Measurements from ENCODE around the gene RAP2A.

The RAP2A gene

DNA sequence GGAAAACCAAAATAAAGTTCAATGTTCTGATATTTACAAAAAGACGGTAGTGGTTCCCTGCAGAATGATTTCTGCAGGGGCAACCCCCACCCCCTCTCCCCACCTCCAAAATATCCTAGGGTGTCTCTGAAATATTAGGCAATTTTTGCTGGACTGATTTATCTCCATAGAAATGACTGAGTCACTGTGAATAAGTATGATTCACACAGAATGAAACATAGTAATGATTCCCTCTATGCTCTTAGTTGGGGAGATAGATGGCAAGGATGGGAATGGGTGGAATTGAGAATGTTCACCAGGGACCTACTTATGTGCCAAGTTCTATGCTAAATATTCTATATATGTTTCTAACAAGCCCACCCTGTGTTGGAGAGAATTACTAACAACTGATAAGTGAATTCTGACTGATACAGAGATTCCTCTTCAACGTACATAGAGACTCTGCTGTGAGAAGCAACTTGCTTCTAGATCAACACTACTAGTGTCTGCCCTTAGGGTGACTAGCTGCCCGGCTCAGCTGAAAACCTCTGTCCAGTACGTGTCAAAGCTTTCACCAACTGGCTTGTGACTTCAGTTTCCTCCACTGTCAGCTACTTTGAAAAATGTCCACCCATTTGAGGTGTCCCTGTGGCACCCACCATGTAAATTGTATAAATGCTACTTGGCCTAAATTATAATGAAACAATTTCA is 38.4 kb upstream of the RAP2A start:
- WGBS (ENCODE audit: insufficient coverage, insufficient read length) = no CpG with 5 or more reads among the region's 4 CpGs
- Histone ChIP-seq H3K9me3 (ENCODE audit: control insufficient read depth, insufficient read depth, low read length) (no peaks in the 10 kb centered on the region), H3K27me3 (ENCODE audit: control insufficient read depth, insufficient read depth, low read length) (no peaks in the 10 kb centered on the region), H3K4me1 (ENCODE audit: control insufficient read depth, insufficient read depth, low read length) (no peaks in the 10 kb centered on the region), H3K4me3 (ENCODE audit: low read length) (no peak overlapping the region), H3K36me3 (ENCODE audit: control insufficient read depth, insufficient read depth, low read length) (no peaks in the 10 kb centered on the region), H3K27ac (ENCODE audit: low read length) (no peak overlapping the region)
- DNase-seq (ENCODE audit: low read depth, low spot score) = no peak

DNA sequence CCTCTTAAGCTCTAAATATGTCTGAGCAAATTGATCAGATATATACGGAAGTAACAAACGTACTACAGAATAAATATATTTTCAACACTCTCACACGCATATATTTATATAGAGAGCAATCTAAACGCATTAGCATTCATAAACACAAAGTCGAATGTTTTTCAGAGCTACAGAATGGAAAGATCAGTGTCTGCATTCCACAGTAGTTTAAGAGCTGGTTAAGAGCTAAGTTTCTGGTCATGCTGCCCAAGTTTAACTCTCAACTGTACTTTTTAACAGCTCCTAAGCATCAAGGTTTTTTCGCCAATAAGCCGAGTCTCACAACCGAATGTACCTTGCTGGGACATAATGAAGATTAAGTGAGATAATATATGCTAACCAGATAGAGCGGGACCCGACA is 36.7 kb upstream of the RAP2A start:
- 100% methylated on average over 2 of the region's 10 CpGs for WGBS (ENCODE audit: insufficient coverage, insufficient read length)
- H3K27ac ChIP-seq (ENCODE audit: low read length) = no peak overlapping the region
- H3K36me3 ChIP-seq (ENCODE audit: control insufficient read depth, insufficient read depth, low read length) = no peaks in the 10 kb centered on the region
- no peak overlapping the region for H3K4me3 ChIP-seq (ENCODE audit: low read length)
- DNase-seq (ENCODE audit: low read depth, low spot score) = no peak
- H3K27me3 ChIP-seq (ENCODE audit: control insufficient read depth, insufficient read depth, low read length) = no peaks in the 10 kb centered on the region
- H3K4me1 ChIP-seq (ENCODE audit: control insufficient read depth, insufficient read depth, low read length) = no peaks in the 10 kb centered on the region
- H3K9me3 ChIP-seq (ENCODE audit: control insufficient read depth, insufficient read depth, low read length) = no peaks in the 10 kb centered on the region

DNA sequence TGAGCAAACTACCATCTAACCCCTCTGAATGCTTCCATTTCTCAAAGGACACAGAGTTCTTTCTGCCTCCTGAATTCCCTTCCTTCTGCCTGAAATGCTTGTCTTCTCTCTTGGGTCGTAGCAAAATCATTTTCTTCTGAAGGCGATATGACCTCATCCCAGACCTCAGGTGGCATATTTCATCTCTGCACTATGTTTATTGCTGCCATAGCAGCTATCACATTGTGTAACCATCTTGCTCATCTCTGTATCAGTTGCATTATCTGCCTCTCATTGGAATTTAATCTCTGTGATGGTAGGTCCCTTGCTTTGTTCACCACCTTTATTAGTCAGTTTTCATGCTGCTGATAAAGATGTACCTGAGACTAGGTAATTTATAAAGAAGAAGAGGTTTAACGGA is 32.5 kb upstream of the RAP2A start:
- no peak for DNase-seq (ENCODE audit: low read depth, low spot score)
- no peaks in the 10 kb centered on the region for H3K4me1 ChIP-seq (ENCODE audit: control insufficient read depth, insufficient read depth, low read length)
- no peak overlapping the region for H3K27ac ChIP-seq (ENCODE audit: low read length)
- H3K27me3 ChIP-seq (ENCODE audit: control insufficient read depth, insufficient read depth, low read length) = no peaks in the 10 kb centered on the region
- H3K9me3 ChIP-seq (ENCODE audit: control insufficient read depth, insufficient read depth, low read length) = no peaks in the 10 kb centered on the region
- no CpG with 5 or more reads among the region's 3 CpGs for WGBS (ENCODE audit: insufficient coverage, insufficient read length)
- H3K4me3 ChIP-seq (ENCODE audit: low read length) = no peak overlapping the region
- no peaks in the 10 kb centered on the region for H3K36me3 ChIP-seq (ENCODE audit: control insufficient read depth, insufficient read depth, low read length)

DNA sequence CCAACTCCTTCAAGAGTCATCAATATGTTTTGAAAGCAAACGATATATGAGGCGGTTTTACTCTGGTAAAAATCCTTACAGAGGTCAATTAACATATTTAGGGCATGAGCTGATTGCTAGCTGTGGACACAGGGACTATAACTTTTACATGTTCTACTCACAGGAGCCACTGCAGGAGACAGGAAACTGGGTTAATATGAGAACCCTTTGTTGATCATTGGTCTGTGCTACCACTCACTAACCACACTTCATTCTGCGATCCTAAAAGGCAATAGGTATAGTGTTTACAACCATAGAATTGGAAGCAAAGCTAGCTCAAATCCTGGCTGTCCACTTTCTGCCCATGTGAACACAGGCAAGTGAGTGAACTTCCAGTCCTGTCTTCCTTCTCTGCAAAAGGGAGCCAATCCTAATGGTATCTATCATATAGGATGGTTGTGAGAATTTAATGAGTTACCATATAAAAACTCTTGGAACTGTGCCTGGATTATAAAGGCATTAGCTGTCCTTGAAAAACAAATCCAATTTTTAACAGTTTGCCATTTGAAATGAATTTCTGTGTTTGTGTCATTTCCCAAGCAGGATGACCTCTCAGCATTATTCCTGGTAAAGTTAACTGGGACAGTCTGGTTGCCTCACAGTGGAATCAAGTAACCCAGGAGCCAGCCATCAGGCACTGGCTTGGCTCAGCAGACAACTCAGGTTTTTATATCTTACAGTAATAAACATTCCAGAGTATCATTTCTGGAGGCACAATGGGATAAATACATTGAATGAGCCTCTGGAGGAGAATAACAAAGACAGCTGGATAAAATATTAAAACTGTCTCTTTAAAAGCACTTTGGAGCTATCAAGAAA is 29.8 kb upstream of the RAP2A start:
- Histone ChIP-seq H3K27me3 (ENCODE audit: control insufficient read depth, insufficient read depth, low read length) (no peaks in the 10 kb centered on the region), H3K36me3 (ENCODE audit: control insufficient read depth, insufficient read depth, low read length) (no peaks in the 10 kb centered on the region), H3K27ac (ENCODE audit: low read length) (no peak overlapping the region), H3K4me1 (ENCODE audit: control insufficient read depth, insufficient read depth, low read length) (no peaks in the 10 kb centered on the region), H3K9me3 (ENCODE audit: control insufficient read depth, insufficient read depth, low read length) (no peaks in the 10 kb centered on the region), H3K4me3 (ENCODE audit: low read length) (no peak overlapping the region)
- no CpG with 5 or more reads among the region's 3 CpGs for WGBS (ENCODE audit: insufficient coverage, insufficient read length)
- no peak for DNase-seq (ENCODE audit: low read depth, low spot score)

DNA sequence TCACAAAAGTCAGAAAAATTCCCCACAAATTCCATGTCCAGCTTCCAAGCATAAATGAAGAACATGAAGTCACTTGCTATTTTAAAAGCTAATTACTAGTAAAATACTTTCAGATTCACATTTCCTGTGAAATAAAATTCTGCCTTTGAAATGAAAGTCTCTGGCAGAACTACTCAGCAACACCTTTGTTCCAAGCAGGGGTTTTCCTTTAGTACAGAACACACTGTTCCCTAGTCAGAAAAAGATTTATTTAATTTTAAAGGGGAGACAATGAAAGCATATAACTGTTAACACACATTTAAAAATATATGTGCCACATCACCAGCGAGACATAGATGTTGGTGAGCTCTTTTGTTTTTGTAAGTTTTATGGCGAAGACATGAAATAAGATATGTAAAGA is 26.4 kb upstream of the RAP2A start:
- Histone ChIP-seq H3K4me1 (ENCODE audit: control insufficient read depth, insufficient read depth, low read length) (no peaks in the 10 kb centered on the region), H3K9me3 (ENCODE audit: control insufficient read depth, insufficient read depth, low read length) (no peaks in the 10 kb centered on the region)

DNA sequence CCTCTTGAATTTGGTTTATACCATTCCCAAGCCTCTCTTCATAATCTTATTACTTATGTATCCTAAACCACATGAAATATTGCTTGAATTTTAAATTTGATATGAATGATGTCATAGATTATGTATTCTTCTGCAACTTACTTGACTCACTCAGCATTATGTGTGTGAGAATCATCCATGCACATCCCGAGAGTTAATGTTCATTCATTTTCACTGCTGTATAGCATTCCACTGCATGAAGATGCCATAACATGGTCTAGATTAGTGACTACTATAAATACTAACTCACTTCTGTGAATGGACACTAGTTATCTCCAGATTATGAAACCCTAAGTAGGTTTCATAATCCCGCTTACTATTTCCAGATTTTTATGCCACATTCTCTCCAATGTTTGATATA is 25.0 kb upstream of the RAP2A start:
- H3K27ac ChIP-seq (ENCODE audit: low read length) = no peak overlapping the region
- no peak overlapping the region for H3K4me3 ChIP-seq (ENCODE audit: low read length)
- DNase-seq (ENCODE audit: low read depth, low spot score) = no peak
- no peaks in the 10 kb centered on the region for H3K27me3 ChIP-seq (ENCODE audit: control insufficient read depth, insufficient read depth, low read length)
- no peaks in the 10 kb centered on the region for H3K4me1 ChIP-seq (ENCODE audit: control insufficient read depth, insufficient read depth, low read length)
- H3K9me3 ChIP-seq (ENCODE audit: control insufficient read depth, insufficient read depth, low read length) = no peaks in the 10 kb centered on the region
- no peaks in the 10 kb centered on the region for H3K36me3 ChIP-seq (ENCODE audit: control insufficient read depth, insufficient read depth, low read length)
- no CpG with 5 or more reads among the region's 2 CpGs for WGBS (ENCODE audit: insufficient coverage, insufficient read length)

More for the DNA sequence above, 26.4 kb upstream of the RAP2A start:
- no peak for DNase-seq (ENCODE audit: low read depth, low spot score)
- no peaks in the 10 kb centered on the region for H3K36me3 ChIP-seq (ENCODE audit: control insufficient read depth, insufficient read depth, low read length)
- no peaks in the 10 kb centered on the region for H3K27me3 ChIP-seq (ENCODE audit: control insufficient read depth, insufficient read depth, low read length)
- no peak overlapping the region for H3K4me3 ChIP-seq (ENCODE audit: low read length)
- no CpG with 5 or more reads among the region's 2 CpGs for WGBS (ENCODE audit: insufficient coverage, insufficient read length)
- H3K27ac ChIP-seq (ENCODE audit: low read length) = no peak overlapping the region

DNA sequence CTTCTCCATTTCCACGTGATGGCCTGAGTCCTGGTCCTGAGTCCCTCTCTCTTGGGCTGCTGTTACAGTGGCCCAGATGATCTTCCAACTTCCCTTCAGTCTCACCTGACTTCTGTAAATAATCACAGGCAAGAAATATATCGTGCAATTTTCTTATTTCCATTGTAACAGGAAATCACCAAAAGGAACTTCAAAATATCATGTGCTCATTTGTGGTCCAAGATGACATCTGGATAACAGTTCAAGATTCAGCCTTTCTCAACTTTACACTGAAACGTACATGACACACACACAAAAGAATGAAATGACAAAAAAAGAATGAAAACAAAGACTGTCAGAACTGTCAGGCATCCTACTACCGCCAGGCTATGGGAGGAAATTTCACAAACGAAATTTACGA is 22.0 kb upstream of the RAP2A start:
- no peak overlapping the region for H3K27ac ChIP-seq (ENCODE audit: low read length)
- no CpG with 5 or more reads among the region's 6 CpGs for WGBS (ENCODE audit: insufficient coverage, insufficient read length)
- no peaks in the 10 kb centered on the region for H3K4me1 ChIP-seq (ENCODE audit: control insufficient read depth, insufficient read depth, low read length)
- no peaks in the 10 kb centered on the region for H3K36me3 ChIP-seq (ENCODE audit: control insufficient read depth, insufficient read depth, low read length)
- no peak for DNase-seq (ENCODE audit: low read depth, low spot score)
- no peak overlapping the region for H3K4me3 ChIP-seq (ENCODE audit: low read length)
- no peaks in the 10 kb centered on the region for H3K9me3 ChIP-seq (ENCODE audit: control insufficient read depth, insufficient read depth, low read length)
- no peaks in the 10 kb centered on the region for H3K27me3 ChIP-seq (ENCODE audit: control insufficient read depth, insufficient read depth, low read length)

DNA sequence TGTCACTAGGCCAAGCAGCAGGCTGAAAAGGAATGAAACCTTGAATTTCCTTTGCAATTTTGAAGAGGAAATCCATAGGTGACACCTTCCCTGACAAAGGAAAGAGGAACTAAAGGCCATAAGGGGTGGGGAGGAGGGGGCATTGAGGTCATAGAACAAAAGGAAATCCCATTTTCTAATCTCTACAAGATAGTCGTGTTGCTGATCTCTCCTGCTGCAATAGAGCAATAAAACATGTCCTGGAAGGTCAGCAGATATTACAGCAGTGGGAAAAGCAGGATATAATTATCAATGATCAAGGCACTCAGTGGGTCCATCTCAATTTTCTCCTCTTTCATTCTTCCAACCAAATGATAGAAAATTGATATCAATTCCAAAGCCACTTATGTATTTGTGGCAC is 20.3 kb upstream of the RAP2A start:
- no peaks in the 10 kb centered on the region for H3K4me1 ChIP-seq (ENCODE audit: control insufficient read depth, insufficient read depth, low read length)
- H3K36me3 ChIP-seq (ENCODE audit: control insufficient read depth, insufficient read depth, low read length) = no peaks in the 10 kb centered on the region
- no CpG with 5 or more reads among the region's 1 CpG for WGBS (ENCODE audit: insufficient coverage, insufficient read length)
- no peaks in the 10 kb centered on the region for H3K9me3 ChIP-seq (ENCODE audit: control insufficient read depth, insufficient read depth, low read length)
- H3K27ac ChIP-seq (ENCODE audit: low read length) = no peak overlapping the region
- H3K27me3 ChIP-seq (ENCODE audit: control insufficient read depth, insufficient read depth, low read length) = no peaks in the 10 kb centered on the region
- H3K4me3 ChIP-seq (ENCODE audit: low read length) = no peak overlapping the region
- DNase-seq (ENCODE audit: low read depth, low spot score) = no peak

DNA sequence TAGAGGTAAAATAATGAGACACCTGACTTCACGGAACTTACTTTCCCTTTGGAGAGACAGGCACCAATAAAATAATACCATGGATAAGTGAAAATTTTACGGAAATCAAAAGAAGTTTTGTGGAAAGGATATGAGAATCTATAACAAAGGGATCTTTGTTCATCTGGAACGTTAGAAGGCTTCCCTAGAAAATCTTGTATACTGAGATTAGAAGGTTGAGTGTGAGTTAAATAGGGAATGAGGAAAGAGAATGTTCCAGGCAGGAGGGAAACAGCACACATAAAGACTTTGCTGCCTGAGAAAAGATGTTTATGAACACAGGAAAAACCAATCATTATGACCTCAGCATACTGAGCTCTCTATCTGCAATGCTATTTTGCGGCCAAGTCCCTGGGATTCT is 19.6 kb upstream of the RAP2A start:
- Histone ChIP-seq H3K4me1 (ENCODE audit: control insufficient read depth, insufficient read depth, low read length) (no peaks in the 10 kb centered on the region), H3K9me3 (ENCODE audit: control insufficient read depth, insufficient read depth, low read length) (no peaks in the 10 kb centered on the region), H3K36me3 (ENCODE audit: control insufficient read depth, insufficient read depth, low read length) (no peaks in the 10 kb centered on the region), H3K27me3 (ENCODE audit: control insufficient read depth, insufficient read depth, low read length) (no peaks in the 10 kb centered on the region), H3K27ac (ENCODE audit: low read length) (no peak overlapping the region), H3K4me3 (ENCODE audit: low read length) (no peak overlapping the region)
- no CpG with 5 or more reads among the region's 4 CpGs for WGBS (ENCODE audit: insufficient coverage, insufficient read length)
- no peak for DNase-seq (ENCODE audit: low read depth, low spot score)

DNA sequence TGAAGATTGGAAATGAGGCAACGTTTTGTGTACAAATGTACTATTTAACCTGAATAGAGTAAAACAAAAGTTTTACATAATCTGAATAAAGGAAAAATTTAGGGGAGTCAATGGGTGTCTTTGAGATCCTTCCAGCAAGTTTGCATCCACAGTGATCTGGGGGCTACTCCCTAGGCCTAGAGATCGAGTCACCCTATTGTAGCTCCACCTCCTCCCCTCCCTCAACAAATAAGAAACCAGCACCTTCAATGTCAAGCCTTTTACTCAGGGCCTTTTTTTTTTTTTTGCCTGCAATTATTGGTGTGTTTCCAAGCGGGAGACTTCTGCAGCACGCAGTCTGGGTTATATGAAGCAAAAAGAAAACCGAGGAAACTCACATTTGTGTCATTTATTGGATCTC is 16.3 kb upstream of the RAP2A start:
- Histone ChIP-seq H3K27me3 (ENCODE audit: control insufficient read depth, insufficient read depth, low read length) (no peaks in the 10 kb centered on the region), H3K36me3 (ENCODE audit: control insufficient read depth, insufficient read depth, low read length) (no peaks in the 10 kb centered on the region), H3K27ac (ENCODE audit: low read length) (no peak overlapping the region), H3K4me3 (ENCODE audit: low read length) (no peak overlapping the region), H3K4me1 (ENCODE audit: control insufficient read depth, insufficient read depth, low read length) (no peaks in the 10 kb centered on the region), H3K9me3 (ENCODE audit: control insufficient read depth, insufficient read depth, low read length) (no peaks in the 10 kb centered on the region)
- no peak for DNase-seq (ENCODE audit: low read depth, low spot score)
- no CpG with 5 or more reads among the region's 5 CpGs for whole genome bisulfite sequencing (ENCODE audit: insufficient coverage, insufficient read length)

Measured in iPS DF 6.9 (cell line).